Inflammatory macrophage (primary cell): ENCODE data around the gene TRIM66.

ENCODE experiments used
- DNase-seq, 2 donors: peaks; one replicate each; pipeline ENCODE4 v3.0.0-alpha.2; 2020 to 2022

TRIM66 gene

DNA sequence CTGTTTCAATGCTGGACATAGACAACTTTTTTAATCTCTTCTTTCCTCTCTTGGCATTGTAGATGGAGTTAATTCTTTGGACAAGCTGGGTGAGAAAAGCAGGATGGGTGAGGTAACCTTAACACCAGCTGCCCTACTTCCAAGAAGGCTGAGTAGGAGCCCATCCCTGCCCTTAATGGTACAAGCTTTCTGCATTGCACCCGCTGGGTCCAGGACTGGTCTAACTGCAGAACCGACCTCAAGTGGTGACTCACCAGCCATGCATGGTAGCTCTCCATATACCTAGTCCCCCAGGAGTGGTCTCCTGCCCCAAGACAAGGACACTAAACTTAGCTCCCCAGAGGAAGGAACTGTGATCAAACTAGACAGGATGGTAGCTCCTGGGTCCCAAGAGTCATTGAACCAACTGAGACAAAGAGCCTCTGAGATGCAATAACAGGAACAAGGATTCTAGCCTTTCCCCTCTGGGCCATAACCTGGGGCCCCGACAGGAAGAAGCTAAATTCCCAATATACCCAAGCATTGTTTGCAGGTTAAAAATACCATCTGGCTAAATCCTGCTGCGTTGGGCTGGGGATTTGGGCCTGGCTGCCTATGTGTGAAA lies 32.3 kb upstream of the TRIM66 start:
- no peak for DNase-seq

DNA sequence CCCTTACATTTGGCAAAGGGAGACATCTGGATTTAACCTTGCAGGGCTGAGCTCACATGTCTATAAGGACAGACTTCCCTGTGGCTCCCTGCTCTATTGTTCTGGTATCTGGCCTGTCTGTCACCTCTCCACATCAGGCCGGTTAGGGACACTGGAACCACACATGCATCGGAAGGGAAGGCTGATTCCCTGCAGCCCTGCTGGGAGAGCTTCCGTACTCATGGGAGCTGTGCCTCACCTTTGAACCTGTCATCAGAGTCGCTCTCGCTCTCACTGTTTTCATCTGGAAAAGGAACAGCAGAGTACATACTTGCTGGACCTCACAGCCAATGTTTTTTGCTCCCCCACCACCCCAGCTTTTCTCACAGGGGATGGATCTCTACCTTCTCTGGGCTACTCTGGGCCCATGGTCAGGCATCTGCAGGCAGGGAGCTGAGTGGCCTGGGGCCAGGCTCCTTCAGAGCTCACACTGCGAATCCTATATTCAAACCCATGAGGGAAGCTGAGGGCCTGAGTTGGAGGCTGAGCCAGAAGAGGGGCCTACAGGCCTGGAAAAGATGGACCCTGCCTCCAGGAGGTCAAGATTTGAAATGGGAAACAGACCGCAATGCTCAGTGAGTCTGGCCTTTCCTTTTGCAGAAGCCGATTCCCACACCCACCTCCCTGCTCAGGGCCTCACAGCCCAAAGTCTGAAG lies 31.4 kb upstream of the TRIM66 start:
- no peak for DNase-seq

DNA sequence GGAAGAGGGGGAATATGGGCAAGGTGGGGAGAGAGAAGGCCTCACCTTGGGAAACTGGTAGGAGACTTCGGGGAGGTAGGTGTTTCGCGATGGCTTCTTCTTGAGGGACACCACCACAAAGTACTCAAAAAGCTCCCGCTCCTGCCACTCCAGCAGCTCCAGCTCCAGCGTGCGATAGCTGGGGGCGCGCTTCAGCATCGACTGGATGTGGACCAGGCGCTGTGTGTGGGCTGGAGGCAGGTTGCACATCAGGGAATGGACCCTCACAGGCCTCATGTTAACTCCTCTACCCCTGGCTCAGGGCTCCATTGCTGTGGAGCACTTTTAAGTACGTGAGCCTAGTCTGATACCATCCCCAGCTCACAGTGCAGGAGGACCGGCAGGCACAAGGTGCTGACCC lies 30.0 kb upstream of the TRIM66 start:
- DNase-seq, result no peak

- no peak for DNase-seq
These were observed 29.5 kb upstream of the TRIM66 start for GRCh38 chr11:8711895-8712442.

DNA sequence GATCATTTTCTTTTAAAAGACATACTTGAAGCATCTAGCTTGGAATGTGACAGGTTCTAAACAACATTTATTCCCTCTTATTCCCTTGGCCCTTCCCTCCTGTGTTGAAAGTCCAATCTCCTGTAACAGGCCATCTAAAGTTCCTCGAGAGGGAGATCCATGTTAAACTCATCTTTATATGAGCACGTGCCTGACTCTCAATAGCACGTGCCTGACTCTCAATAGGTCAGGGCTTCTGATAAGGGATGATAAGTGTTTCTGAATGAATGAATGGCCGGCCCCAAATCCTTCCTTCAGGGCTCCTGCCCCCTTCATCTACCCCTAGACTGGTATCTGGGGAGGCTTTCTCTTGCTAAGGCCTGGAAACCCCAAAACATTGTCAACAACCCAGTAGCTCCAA lies 27.3 kb upstream of the TRIM66 start:
- no peak for DNase-seq

GRCh38 chr11:8709002-8709672 lies 26.7 kb upstream of the TRIM66 start:
- DNase-seq, result no peak

GRCh38 chr11:8707541-8708191 lies 25.2 kb upstream of the TRIM66 start:
- no peak for DNase-seq

DNA sequence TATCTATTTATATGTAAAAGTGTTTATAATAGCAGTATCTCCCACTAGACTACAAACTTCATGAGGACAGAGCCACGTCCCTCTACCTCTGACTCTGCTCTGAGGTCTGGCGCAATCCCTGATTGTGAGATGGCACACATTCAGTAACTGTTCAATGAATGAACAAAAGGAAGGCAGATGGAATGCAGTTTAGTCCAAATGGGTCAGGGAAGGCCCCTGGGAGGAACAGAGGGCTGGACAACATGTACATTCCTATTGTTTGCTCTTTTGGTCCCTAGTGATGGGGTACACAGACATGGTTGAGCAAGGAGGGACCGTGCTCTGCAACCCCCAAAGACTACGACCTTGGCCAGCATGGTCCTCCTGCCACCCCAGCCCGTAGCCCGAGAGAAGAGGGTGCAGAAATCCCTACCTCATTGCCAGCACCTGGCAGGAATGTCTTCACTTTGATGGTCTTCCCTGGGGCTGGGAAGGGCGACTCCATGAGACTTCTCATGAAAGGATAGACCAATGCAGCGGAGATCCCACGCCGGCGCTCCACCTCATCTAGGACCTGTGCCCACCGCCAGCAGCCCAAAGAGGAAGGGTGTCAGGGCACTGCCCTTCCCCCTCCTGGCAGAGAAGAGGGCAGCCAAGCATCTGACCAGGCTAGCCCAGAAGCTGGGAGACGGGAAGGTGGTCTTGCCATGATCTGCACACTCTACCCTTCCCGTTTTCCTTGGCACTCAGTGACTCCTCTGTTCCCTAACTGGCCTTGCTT lies 24.4 kb upstream of the TRIM66 start:
- no peak for DNase-seq

DNA sequence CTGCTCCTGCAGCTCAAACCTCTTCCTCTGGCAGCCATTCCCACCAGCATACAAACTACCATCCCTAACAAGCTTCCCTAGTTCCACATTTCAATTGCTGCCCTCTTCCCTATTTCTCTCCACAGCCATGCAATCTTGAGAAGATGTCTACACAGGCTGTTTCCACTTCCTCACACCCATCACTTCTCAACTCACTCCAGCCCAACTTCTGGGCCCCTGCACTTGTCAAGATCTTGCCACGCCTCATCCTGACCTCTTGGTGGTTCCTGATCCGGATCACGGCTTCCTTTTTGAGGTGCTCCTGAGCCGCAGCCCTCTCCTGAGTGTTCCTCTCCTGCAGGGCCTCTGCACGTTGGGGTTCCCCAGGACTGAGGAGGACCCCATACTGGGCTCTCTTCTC lies 22.7 kb upstream of the TRIM66 start:
- peak; percentile 91 for DNase-seq

GRCh38 chr11:8704136-8704535 lies 21.7 kb upstream of the TRIM66 start:
- DNase-seq, result peak; percentile 16 to 56

DNA sequence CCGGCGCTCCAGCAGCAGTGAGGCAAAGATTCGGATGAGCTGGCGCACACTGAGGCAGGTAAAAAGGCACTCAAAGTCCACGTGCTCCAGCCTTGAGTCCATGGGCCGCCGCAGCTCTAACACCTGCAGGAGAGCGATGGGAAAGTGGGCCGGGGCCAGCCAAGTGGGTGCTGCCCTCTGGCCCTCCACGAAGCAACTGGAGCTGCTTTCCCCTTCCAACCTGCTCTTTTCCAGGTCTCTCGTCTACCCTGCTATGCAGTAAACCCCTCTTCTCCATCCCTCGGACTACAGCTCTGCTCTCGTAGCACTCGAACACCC lies 20.1 kb upstream of the TRIM66 start:
- no peak for DNase-seq

GRCh38 chr11:8701891-8702597 lies 19.6 kb upstream of the TRIM66 start:
- no peak for DNase-seq

GRCh38 chr11:8699903-8700302 lies 17.4 kb upstream of the TRIM66 start:
- peak; percentile 22 to 29 for DNase-seq

DNA sequence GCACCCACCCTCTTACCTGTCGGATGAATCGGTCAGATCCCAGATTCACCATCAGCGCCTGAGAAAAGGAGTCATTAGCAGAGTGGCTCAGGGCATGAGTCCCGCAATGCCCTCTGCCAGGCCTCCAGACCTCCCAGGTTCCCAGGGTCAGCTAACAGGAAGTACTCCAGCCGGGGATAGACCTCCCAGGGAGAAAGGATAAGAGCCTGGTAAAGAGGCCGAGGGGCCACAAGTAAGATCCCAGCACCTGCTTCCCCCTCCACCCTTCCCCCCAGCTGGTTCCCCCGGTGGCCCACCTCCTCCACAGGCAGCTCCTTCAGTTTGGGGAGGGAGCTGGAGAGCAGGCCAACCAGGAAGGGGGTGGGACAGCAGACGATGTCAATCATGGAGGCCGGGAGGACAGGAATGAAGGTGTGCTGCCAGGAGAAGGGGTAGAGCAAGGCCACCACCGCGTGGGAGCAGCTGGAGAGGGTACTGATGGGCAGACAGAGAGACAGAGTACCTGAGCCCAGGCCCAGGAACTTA lies 16.5 kb upstream of the TRIM66 start:
- DNase-seq, result no peak

DNA sequence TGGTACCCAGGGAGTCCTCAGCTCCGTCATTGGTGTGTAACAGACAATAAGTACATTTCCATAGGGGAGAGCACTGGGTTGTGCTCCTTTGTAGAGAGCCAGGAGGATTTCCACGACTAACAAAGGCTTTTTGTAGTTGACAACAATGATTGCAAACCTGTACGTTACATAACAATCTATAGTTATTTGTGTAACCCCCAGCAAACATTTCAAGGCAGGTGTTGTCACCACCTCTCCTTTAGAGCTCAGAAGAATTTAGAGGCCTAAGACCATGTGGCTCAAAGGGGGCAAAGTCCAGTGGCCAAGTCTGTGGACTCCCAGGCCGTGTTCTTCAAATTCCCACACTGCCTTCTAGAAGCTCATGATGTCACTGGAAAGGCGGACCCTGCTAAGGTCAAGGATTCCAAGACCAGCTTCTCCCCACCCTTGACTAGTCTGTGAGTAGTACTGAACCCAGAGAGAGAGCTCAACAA lies 15.9 kb upstream of the TRIM66 start:
- no peak for DNase-seq

GRCh38 chr11:8697054-8697453 lies 14.6 kb upstream of the TRIM66 start:
- DNase-seq, result peak; percentile 48 to 57

DNA sequence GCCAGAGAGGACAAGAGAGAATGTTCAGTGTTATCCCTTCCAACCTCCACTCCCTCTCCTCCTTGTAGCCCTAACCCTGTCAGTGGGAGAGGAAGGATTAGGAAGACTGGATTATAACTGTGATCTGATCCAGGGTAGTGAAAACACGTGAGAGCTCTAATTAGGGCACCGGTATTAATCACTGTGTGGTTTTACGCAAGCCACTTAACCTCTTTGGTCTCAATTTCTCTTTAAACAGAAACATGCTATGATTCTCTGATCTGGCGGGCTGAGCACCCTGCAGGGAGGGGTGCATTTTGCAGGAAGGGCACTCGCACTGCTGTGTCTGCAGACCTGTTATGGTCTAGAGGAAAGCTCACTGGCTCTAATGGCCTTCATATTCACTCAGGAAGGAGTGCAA lies 11.7 kb upstream of the TRIM66 start:
- DNase-seq, result no peak

GRCh38 chr11:8693555-8693954 lies 11.1 kb upstream of the TRIM66 start:
- DNase-seq, result no peak

- no peak for DNase-seq
These were observed 10.6 kb upstream of the TRIM66 start for GRCh38 chr11:8693010-8693551.

DNA sequence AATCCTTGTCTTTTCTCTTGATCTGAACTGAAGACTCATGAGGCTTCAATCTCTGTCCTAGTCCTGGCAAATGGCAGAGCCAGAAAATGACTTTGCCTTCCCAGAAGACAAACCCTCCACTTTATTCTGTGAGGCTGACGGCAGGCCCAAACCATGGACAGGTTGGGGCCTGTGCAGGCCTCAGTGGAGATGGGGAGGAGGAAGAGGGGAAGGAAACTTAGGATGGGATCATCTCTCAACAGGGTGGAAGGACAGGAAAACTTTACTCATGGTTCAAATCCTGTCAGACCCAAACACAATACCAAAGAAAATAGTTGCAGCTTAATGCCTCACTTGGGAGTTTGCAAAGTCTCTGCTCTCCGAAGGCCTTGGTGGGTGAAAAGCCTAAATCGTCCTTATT lies 10.0 kb upstream of the TRIM66 start:
- no peak for DNase-seq

- no peak for DNase-seq
These were observed 9.1 kb upstream of the TRIM66 start for GRCh38 chr11:8691601-8692000.
